CD14-positive monocyte (primary cell): ENCODE measurements around the gene FOXG1. TPM values are rescaled to one million over a fixed set of nuclear protein-coding genes. Genes with fewer than 3 reads are reported as not detected.
A peak's percentile ranks its signal among the peaks of the same experiment; 100 is the strongest.

Experiments
- DNase-seq, 3 donors: peaks; one replicate each; pipeline ENCODE4 v3.0.0-alpha.2; 2011 to 2022
- H2AFZ ChIP-seq: 2 replicates; pipeline ENCODE4 v1.6.0; 2012; ENCODE audit warnings: mild to moderate bottlenecking, low read depth, low read length, inconsistent platforms; ENCODE audit not compliant: insufficient read depth, poor library complexity, severe bottlenecking
- H3K27ac ChIP-seq, 2 donors: 1 replicate in 1 of 2; 2 replicates in 1 of 2; pipeline ENCODE4 v1.5.1; 2012 to 2013; ENCODE audit warnings: low read length in 2 of 2, control low read depth in 1 of 2, inconsistent platforms in 1 of 2, low read depth in 1 of 2, mild to moderate bottlenecking in 1 of 2
- H3K27me3 ChIP-seq, 2 donors: one replicate each; pipeline versions ENCODE4 v1.6.0 to v1.6.1; 2011 to 2013; ENCODE audit warnings: low read length in 2 of 2; ENCODE audit not compliant: control insufficient read depth in 2 of 2, insufficient read depth in 2 of 2
- H3K36me3 ChIP-seq, 2 donors: replicated peaks in 1 of 2; 1 replicate in 1 of 2; 2 replicates in 1 of 2; pipeline versions ENCODE4 v1.5.1 to v1.6.1; 2012 to 2013; ENCODE audit warnings: low read length in 2 of 2, control low read depth in 1 of 2, inconsistent platforms in 1 of 2, mild to moderate bottlenecking in 1 of 2; ENCODE audit not compliant: insufficient read depth in 2 of 2, control insufficient read depth in 1 of 2
- H3K4me1 ChIP-seq, 2 donors: 1 replicate in 1 of 2; 2 replicates in 1 of 2; pipeline versions ENCODE4 v1.5.1 to v1.6.1; 2012 to 2013; ENCODE audit warnings: low read length in 2 of 2, control low read depth in 1 of 2, inconsistent platforms in 1 of 2, mild to moderate bottlenecking in 1 of 2, moderate library complexity in 1 of 2; ENCODE audit not compliant: insufficient read depth in 2 of 2, control insufficient read depth in 1 of 2
- H3K4me2 ChIP-seq: replicated peaks from 2 replicates; pipeline ENCODE3; 2012; ENCODE audit warnings: low read length, moderate library complexity, mild to moderate bottlenecking; ENCODE audit not compliant: poor library complexity, severe bottlenecking; ENCODE audit errors: extremely low read depth
- H3K4me3 ChIP-seq, 3 experiments: fragments of 200-600 bp in 1 of 3; sonication (generic) in 1 of 3; replicated peaks in 1 of 3; 1 replicate in 2 of 3; 2 replicates in 1 of 3; pipeline ENCODE4 v1.5.1; 2011 to 2013; ENCODE audit warnings: low read length in 3 of 3, mild to moderate bottlenecking in 3 of 3, control low read depth in 2 of 3, low read depth in 2 of 3, inconsistent platforms in 1 of 3, moderate library complexity in 1 of 3
- H3K79me2 ChIP-seq: 2 replicates; pipeline ENCODE4 v1.6.0; 2012; ENCODE audit warnings: mild to moderate bottlenecking, control low read depth, inconsistent platforms, low read length, moderate library complexity; ENCODE audit not compliant: insufficient read depth
- H3K9ac ChIP-seq: 2 replicates; pipeline ENCODE4 v1.6.0; 2017; ENCODE audit warnings: low read length, mild to moderate bottlenecking; ENCODE audit not compliant: insufficient read depth, poor library complexity, severe bottlenecking
- H3K9me3 ChIP-seq, 2 donors: replicated peaks in 1 of 2; 1 replicate in 1 of 2; 2 replicates in 1 of 2; pipeline versions ENCODE4 v1.5.1 to v1.6.1; 2012 to 2013; ENCODE audit warnings: low read length in 2 of 2, control low read depth in 1 of 2; ENCODE audit not compliant: control insufficient read depth in 1 of 2, insufficient read depth in 1 of 2
- H4K20me1 ChIP-seq: 2 replicates; pipeline ENCODE4 v1.6.0; 2012; ENCODE audit warnings: mild to moderate bottlenecking, low read length, control low read depth, moderate library complexity; ENCODE audit not compliant: insufficient read depth
- H3K27ac Mint-ChIP-seq, 7 donors: one replicate each; pipeline ENCODE4 v1.8.0; 2020; ENCODE audit warnings: mild to moderate bottlenecking in 7 of 7, mixed read lengths in 7 of 7, moderate library complexity in 6 of 7, inconsistent platforms in 2 of 7
- H3K27me3 Mint-ChIP-seq, 3 donors: one replicate each; pipeline ENCODE4 v1.8.0; 2021 to 2022; ENCODE audit warnings: low read depth in 3 of 3, mild to moderate bottlenecking in 3 of 3, mixed read lengths in 3 of 3, moderate library complexity in 3 of 3, inconsistent platforms in 1 of 3
- H3K36me3 Mint-ChIP-seq, 2 donors: one replicate each; pipeline ENCODE4 v1.8.0; 2020; ENCODE audit warnings: mixed read lengths in 2 of 2, inconsistent platforms in 1 of 2, mild to moderate bottlenecking in 1 of 2
- H3K4me1 Mint-ChIP-seq: one replicate; pipeline ENCODE4 v1.8.0; 2020; ENCODE audit warnings: mild to moderate bottlenecking, mixed read lengths
- H3K4me3 Mint-ChIP-seq, 2 donors: one replicate each; pipeline ENCODE4 v1.8.0; 2020; ENCODE audit warnings: mild to moderate bottlenecking in 2 of 2, mixed read lengths in 2 of 2, moderate library complexity in 1 of 2
- H3K9me3 Mint-ChIP-seq, 7 donors: one replicate each; pipeline ENCODE4 v1.8.0; 2020 to 2022; ENCODE audit warnings: mixed read lengths in 7 of 7, mild to moderate bottlenecking in 6 of 7, moderate library complexity in 6 of 7, inconsistent platforms in 2 of 7
- CTCF ChIP-seq: fragments of 200-600 bp; IDR thresholded peaks from one replicate; pipeline ENCODE4 v1.8.0; 2022; ENCODE audit warnings: antibody characterized with exemption, mild to moderate bottlenecking
- WGBS: methylation state at CpG from one replicate; pipeline ENCODE4 v1.1.5; 2013; ENCODE audit warnings: missing lambda C conversion rate; ENCODE audit not compliant: insufficient coverage; 5-methylcytosine and 5-hydroxymethylcytosine counted together
- intact Hi-C, 2 donors: fragments of 100-400 bp; cut with micrococcal nuclease; formaldehyde crosslinking; loops; one replicate each; pipeline versions ENCODE4 v1.15.0 to v1.15.1; 2023
- polyA plus RNA-seq, 3 donors: library from polyadenylated mRNA; depleted of rRNA in 1 of 3; unstranded in 2 of 3; stranded (reverse) in 1 of 3; fragments of 300-500 nt in 2 of 3; fragments of >200 nt in 1 of 3; fragmentation: Illumina TruSeq in 2 of 3; gene quantifications; 1 replicate in 2 of 3; 2 replicates in 1 of 3; pipeline ENCODE4 v1.2.3, GENCODE V29; 2012 to 2021

The FOXG1 gene
- polyA plus RNA-seq, 3 donors = not detected

GRCh38 chr14:28755884-28756268 is 10.7 kb upstream of the FOXG1 start:
- no peaks in the 10 kb centered on the region for H3K36me3 Mint-ChIP-seq

GRCh38 chr14:28756269-28756883 is 10.2 kb upstream of the FOXG1 start:
- H3K4me3 ChIP-seq = no peak overlapping the region
- Mint-ChIP-seq H3K4me3 (peak overlapping the region in 1 of 2 donors; percentile 84), H3K4me1 (no peaks in the 10 kb centered on the region), H3K36me3 (no peaks in the 10 kb centered on the region), H3K27ac (no peak overlapping the region), H3K9me3 (peaks cover 0 to 29% (median 9%) of the 10 kb centered on the region in 7 donors), H3K27me3 (peaks cover 77 to 78% (median 77%) of the 10 kb centered on the region in 3 donors)
- peaks cover 71 to 82% of the 10 kb centered on the region in 2 donors for H3K27me3 ChIP-seq
- peaks cover 0 to 47% of the 10 kb centered on the region in 2 donors for H3K9me3 ChIP-seq
- no peaks in the 10 kb centered on the region for H3K36me3 ChIP-seq
- no peak overlapping the region for H3K4me2 ChIP-seq
- no peak overlapping the region for H3K27ac ChIP-seq
- H3K4me1 ChIP-seq = no peaks in the 10 kb centered on the region
- DNase-seq = no peak
- no peaks in the 10 kb centered on the region for H4K20me1 ChIP-seq
- no peak overlapping the region for H2AFZ ChIP-seq
- intact Hi-C loops = no loop called here
- no peaks in the 10 kb centered on the region for H3K79me2 ChIP-seq
- H3K9ac ChIP-seq = no peak overlapping the region
- WGBS = 6% methylated on average over 4 of the region's 18 CpGs
- no peak for TF ChIP-seq CTCF

More at GRCh38 chr14:28755884-28756268, 10.7 kb upstream of the FOXG1 start:
- intact Hi-C loops = no loop called here
- Histone ChIP-seq H3K4me1 (no peaks in the 10 kb centered on the region), H3K36me3 (no peaks in the 10 kb centered on the region), H3K4me2 (no peak overlapping the region), H4K20me1 (no peaks in the 10 kb centered on the region), H3K27ac (no peak overlapping the region), H3K4me3 (no peak overlapping the region), H3K27me3 (peaks cover 66 to 77% of the 10 kb centered on the region in 2 donors), H2AFZ (no peak overlapping the region), H3K79me2 (no peaks in the 10 kb centered on the region), H3K9ac (no peak overlapping the region), H3K9me3 (peaks cover 0 to 42% of the 10 kb centered on the region in 2 donors)
- Mint-ChIP-seq H3K4me1 (no peaks in the 10 kb centered on the region), H3K27ac (no peak overlapping the region), H3K27me3 (peaks cover 72 to 73% (median 72%) of the 10 kb centered on the region in 3 donors), H3K9me3 (peaks cover 0 to 29% (median 9%) of the 10 kb centered on the region in 7 donors), H3K4me3 (peak overlapping the region in 1 of 2 donors; percentile 84)
- no peak for TF ChIP-seq CTCF
- WGBS = no CpG with 5 or more reads among the region's 3 CpGs
- no peak for DNase-seq
